Progenitor cell of endocrine pancreas (in vitro differentiated cells): Measurements from ENCODE around the gene BNC2. TPM values are rescaled to one million over a fixed set of nuclear protein-coding genes. Genes with fewer than 3 reads are reported as not detected.

Experiments
- DNase-seq: peaks from one replicate; pipeline ENCODE4 v3.0.0; 2021; ENCODE audit warnings: low spot score; ENCODE audit not compliant: unreplicated experiment
- H3K27ac Mint-ChIP-seq: 2 replicates; pipeline ENCODE4 v1.8.0; 2021; ENCODE audit warnings: mild to moderate bottlenecking, moderate library complexity, mixed read lengths
- H3K27me3 Mint-ChIP-seq: 2 replicates; pipeline ENCODE4 v1.8.0; 2021; ENCODE audit warnings: mixed read lengths
- H3K36me3 Mint-ChIP-seq: 2 replicates; pipeline ENCODE4 v1.8.0; 2022; ENCODE audit warnings: mixed read lengths; ENCODE audit not compliant: insufficient read depth
- H3K4me1 Mint-ChIP-seq: 2 replicates; pipeline ENCODE4 v1.8.0; 2021; ENCODE audit warnings: low read depth, mixed read lengths
- H3K4me3 Mint-ChIP-seq: 2 replicates; pipeline ENCODE4 v1.8.0; 2021; ENCODE audit warnings: low read depth, mild to moderate bottlenecking, moderate library complexity, mixed read lengths
- H3K9me3 Mint-ChIP-seq: 2 replicates; pipeline ENCODE4 v1.8.0; 2021; ENCODE audit warnings: low read depth, mixed read lengths
- CTCF ChIP-seq: fragments of 200-600 bp; sonication (generic); IDR thresholded peaks from one replicate; pipeline ENCODE4 v1.5.0; 2021; ENCODE audit warnings: antibody characterized with exemption, mild to moderate bottlenecking; ENCODE audit not compliant: unreplicated experiment
- total RNA-seq: library from RNA; stranded (reverse); gene quantifications from 2 replicates; pipeline ENCODE4 v1.2.1, GENCODE V29; 2021

BNC2 gene
- total RNA-seq, 1 donor from 2014 or later, result 1.0 TPM

GRCh38 chr9:16904655-16905054 is 34.2 kb upstream of the BNC2 start:
- H3K36me3 Mint-ChIP-seq, result no peaks in the 10 kb centered on the region
- no peaks in the 10 kb centered on the region for H3K27me3 Mint-ChIP-seq
- H3K27ac Mint-ChIP-seq, result no peak overlapping the region
- DNase-seq, result no peak
- no peak for TF ChIP-seq CTCF
- no peaks in the 10 kb centered on the region for H3K4me1 Mint-ChIP-seq
- no peak overlapping the region for H3K4me3 Mint-ChIP-seq
- no peaks in the 10 kb centered on the region for H3K9me3 Mint-ChIP-seq

- Mint-ChIP-seq H3K9me3 (no peaks in the 10 kb centered on the region), H3K4me1 (no peaks in the 10 kb centered on the region), H3K4me3 (no peak overlapping the region), H3K27ac (no peak overlapping the region), H3K36me3 (no peaks in the 10 kb centered on the region), H3K27me3 (no peaks in the 10 kb centered on the region)
- no peak for DNase-seq
- no peak for TF ChIP-seq CTCF
Observed at GRCh38 chr9:16901590-16901989, 31.1 kb upstream of the BNC2 start.

DNA sequence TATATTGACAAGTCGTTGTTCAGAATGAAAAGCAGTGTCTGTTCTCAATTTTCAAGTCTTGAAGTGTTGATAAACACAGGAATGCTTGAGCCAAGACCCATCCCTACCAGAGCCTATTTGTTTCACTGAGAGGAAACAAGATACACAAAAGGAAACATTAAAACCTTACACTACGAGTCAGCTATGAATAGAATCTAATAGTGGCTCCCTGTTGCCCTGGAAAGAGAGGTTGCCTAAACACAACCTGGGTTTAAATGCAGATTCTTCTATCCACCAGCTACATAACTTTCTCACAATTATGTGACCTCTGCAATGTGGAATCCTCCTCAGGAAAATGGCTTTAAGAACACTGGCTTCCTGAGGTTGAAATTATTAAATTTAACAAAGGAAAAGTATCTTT is 29.1 kb upstream of the BNC2 start:
- no peaks in the 10 kb centered on the region for H3K27me3 Mint-ChIP-seq
- no peaks in the 10 kb centered on the region for H3K36me3 Mint-ChIP-seq
- H3K4me3 Mint-ChIP-seq, result no peak overlapping the region
- no peak for TF ChIP-seq CTCF
- H3K4me1 Mint-ChIP-seq, result no peaks in the 10 kb centered on the region
- H3K27ac Mint-ChIP-seq, result no peak overlapping the region
- DNase-seq, result no peak
- H3K9me3 Mint-ChIP-seq, result no peaks in the 10 kb centered on the region

GRCh38 chr9:16898464-16898863 is 28.0 kb upstream of the BNC2 start:
- Mint-ChIP-seq H3K27ac (no peak overlapping the region), H3K36me3 (no peaks in the 10 kb centered on the region), H3K4me3 (no peak overlapping the region), H3K9me3 (no peaks in the 10 kb centered on the region), H3K4me1 (no peaks in the 10 kb centered on the region), H3K27me3 (no peaks in the 10 kb centered on the region)
- DNase-seq, result no peak
- no peak for TF ChIP-seq CTCF

- no peaks in the 10 kb centered on the region for H3K36me3 Mint-ChIP-seq
- no peak overlapping the region for H3K4me3 Mint-ChIP-seq
- no peaks in the 10 kb centered on the region for H3K27me3 Mint-ChIP-seq
- no peak for TF ChIP-seq CTCF
- DNase-seq, result no peak
- H3K27ac Mint-ChIP-seq, result no peak overlapping the region
- peaks cover under 1% of the 10 kb centered on the region for H3K4me1 Mint-ChIP-seq
- peaks cover 4% of the 10 kb centered on the region for H3K9me3 Mint-ChIP-seq
Observed at GRCh38 chr9:16888594-16888993, 18.1 kb upstream of the BNC2 start.
